Tibial artery (tissue), 4 donors: ENCODE data around the gene TNFRSF1A.

Experiments
- DNase-seq, 2 donors: peaks; one replicate each; pipeline ENCODE4 v3.0.0-alpha.2; 2019
- H3K27ac ChIP-seq, 2 donors: fragments of 200-600 bp; sonication (generic) in 1 of 2; 1 replicate in 1 of 2; 2 replicates in 1 of 2; pipeline ENCODE4 v1.5.1; 2018 to 2019; ENCODE audit warnings: mild to moderate bottlenecking in 1 of 2
- H3K27me3 ChIP-seq, 2 donors: fragments of 200-600 bp; sonication (generic) in 1 of 2; one replicate each; pipeline versions ENCODE4 v1.5.1 to v1.6.0; 2016 to 2019
- H3K36me3 ChIP-seq, 3 donors: fragments of 200-600 bp; sonication (generic) in 2 of 3; one replicate each; pipeline ENCODE4 v1.5.1; 2016 to 2019; ENCODE audit warnings: mild to moderate bottlenecking in 2 of 3
- H3K4me1 ChIP-seq, 4 donors: fragments of 200-600 bp; sonication (generic) in 2 of 4; 1 replicate in 3 of 4; 2 replicates in 1 of 4; pipeline ENCODE4 v1.5.1; 2016 to 2019
- H3K4me3 ChIP-seq, 2 donors: fragments of 200-600 bp; sonication (generic) in 1 of 2; 1 replicate in 1 of 2; 2 replicates in 1 of 2; pipeline ENCODE4 v1.5.1; 2018 to 2019; ENCODE audit warnings: mild to moderate bottlenecking in 2 of 2
- H3K9me3 ChIP-seq, 3 donors: fragments of 200-600 bp; sonication (generic) in 1 of 3; one replicate each; pipeline ENCODE4 v1.5.1; 2016 to 2019
- intact Hi-C: fragments of 100-400 bp; cut with DNase I; formaldehyde crosslinking; loops from one replicate; pipeline ENCODE4 v1.15.0; 2023; ENCODE audit warnings: low total_unique reads
- TF ChIP-seq, protein P1 (sequence below), 2 experiments: fragments of 200-600 bp in 1 of 2; fragments of 450-650 bp in 1 of 2; IDR thresholded peaks; one replicate each; pipeline ENCODE4 v1.5.1; 2017 to 2019; ENCODE audit warnings: antibody characterized with exemption in 2 of 2, mild to moderate bottlenecking in 1 of 2, moderate library complexity in 1 of 2

Gene TNFRSF1A

DNA sequence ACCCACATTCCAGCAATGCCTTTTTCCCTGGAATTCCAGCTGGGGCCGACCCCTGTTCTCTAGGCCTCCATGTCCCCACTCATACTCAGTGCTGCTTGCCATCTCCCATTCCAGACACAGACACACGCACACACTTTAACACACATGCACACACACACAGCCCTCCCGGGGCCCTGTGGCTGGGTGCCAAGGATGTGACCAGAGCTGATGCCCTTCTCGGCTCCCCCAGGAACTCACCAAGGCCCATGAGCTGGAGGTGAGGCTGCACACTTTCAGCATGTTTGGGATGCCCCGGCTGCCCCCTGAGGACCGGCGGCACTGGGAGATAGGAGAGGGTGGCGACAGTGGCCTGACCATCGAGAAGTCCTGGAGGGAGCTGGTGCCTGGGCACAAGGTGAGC lies 27.1 kb downstream of the TNFRSF1A start:
- Histone ChIP-seq H3K9me3 (no peaks in the 10 kb centered on the region), H3K27me3 (peaks cover 3 to 28% of the 10 kb centered on the region in 2 donors), H3K36me3 (no peaks in the 10 kb centered on the region), H3K27ac (no peak overlapping the region), H3K4me3 (no peak overlapping the region), H3K4me1 (peaks cover 0 to 32% (median 7%) of the 10 kb centered on the region in 4 donors)
- DNase-seq, result no peak
- TF ChIP-seq, protein P1, sequence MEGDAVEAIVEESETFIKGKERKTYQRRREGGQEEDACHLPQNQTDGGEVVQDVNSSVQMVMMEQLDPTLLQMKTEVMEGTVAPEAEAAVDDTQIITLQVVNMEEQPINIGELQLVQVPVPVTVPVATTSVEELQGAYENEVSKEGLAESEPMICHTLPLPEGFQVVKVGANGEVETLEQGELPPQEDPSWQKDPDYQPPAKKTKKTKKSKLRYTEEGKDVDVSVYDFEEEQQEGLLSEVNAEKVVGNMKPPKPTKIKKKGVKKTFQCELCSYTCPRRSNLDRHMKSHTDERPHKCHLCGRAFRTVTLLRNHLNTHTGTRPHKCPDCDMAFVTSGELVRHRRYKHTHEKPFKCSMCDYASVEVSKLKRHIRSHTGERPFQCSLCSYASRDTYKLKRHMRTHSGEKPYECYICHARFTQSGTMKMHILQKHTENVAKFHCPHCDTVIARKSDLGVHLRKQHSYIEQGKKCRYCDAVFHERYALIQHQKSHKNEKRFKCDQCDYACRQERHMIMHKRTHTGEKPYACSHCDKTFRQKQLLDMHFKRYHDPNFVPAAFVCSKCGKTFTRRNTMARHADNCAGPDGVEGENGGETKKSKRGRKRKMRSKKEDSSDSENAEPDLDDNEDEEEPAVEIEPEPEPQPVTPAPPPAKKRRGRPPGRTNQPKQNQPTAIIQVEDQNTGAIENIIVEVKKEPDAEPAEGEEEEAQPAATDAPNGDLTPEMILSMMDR (IDR thresholded peaks at IDR 0.05), result no peak
- intact Hi-C loops, result no loop called here

DNA sequence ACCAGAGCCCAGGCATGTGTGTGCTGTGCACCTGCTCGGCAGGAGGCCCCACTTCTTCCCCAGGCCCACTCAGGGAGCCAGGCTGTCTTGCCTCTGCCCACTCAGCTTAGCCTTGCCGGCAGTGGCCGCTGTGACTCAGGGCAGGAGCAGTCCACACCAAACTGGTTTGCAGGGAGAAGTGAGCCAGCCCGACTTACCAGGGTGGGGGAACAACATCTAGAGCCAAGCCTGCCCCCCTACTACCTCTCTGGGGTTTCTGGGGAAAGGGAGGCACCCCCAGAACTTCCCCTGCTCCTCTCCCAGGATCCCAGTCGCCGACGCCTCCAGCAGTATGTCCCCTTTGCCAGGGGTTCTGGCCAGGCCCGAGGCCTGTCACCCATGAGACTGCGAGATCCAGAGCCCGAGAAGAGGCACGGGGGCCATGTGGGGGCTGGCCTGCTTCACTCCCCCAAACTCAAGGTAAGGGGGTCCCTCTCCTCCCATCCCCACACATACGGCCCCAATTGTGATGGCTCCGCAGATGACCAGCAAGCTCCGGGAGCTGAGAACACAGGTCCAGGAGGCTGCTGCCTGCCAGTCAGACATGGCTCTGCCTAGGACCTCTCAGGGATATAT lies 28.4 kb downstream of the TNFRSF1A start:
- no peak overlapping the region for H3K27ac ChIP-seq
- DNase-seq, result no peak
- intact Hi-C loops, result no loop called here

DNA sequence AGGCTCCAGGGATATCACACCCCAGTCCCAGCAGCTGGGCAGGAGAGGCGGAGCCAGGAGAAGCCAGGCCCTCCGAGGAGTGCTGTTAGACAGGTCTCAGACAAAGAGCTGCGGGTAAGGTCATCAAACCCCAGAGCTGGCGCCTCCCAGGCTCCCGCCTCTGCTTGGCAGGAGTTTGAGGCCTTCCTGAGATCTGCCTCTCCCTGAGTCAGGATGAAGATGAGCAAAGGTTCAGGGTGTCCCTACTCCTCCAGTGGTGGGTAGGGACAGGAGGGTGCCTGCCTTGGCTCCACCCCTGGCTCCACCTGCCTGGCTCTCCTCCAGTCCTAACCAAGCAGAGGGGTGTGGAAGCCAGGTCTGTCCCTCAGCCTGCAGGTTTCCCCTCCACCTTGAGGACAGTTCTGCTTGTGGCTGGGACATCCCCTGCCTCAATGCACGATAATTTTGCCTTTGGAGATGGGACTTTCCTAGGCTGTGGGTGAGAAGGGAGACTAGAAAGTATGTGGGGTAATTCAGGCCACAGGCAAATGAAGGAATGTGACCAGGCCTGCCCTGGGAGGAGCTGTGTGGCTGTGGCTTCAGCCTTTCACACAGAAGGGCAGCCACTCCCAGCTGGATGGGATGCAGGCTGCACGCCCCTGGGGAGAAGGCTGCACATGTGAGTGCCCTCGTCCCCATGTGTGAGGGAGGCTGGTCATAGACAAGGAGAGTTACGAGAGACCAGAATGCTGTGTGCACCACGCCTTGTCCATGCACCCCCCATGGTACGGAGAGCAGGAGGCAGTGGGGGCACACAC lies 29.1 kb downstream of the TNFRSF1A start:
- Histone ChIP-seq H3K36me3 (no peaks in the 10 kb centered on the region), H3K4me3 (no peak overlapping the region), H3K4me1 (peaks cover 0 to 32% (median 7%) of the 10 kb centered on the region in 4 donors), H3K27ac (no peak overlapping the region), H3K9me3 (no peaks in the 10 kb centered on the region), H3K27me3 (peaks cover 3 to 34% of the 10 kb centered on the region in 2 donors)
- intact Hi-C loops, result no loop called here
- no peak for DNase-seq
- TF ChIP-seq, protein P1 (IDR thresholded peaks at IDR 0.05), result no peak

More for the DNA sequence above, 28.4 kb downstream of the TNFRSF1A start:
- TF ChIP-seq, protein P1 (IDR thresholded peaks at IDR 0.05), result no peak
- Histone ChIP-seq H3K4me3 (no peak overlapping the region), H3K4me1 (peaks cover 0 to 32% (median 7%) of the 10 kb centered on the region in 4 donors), H3K36me3 (no peaks in the 10 kb centered on the region), H3K27me3 (peaks cover 3 to 29% of the 10 kb centered on the region in 2 donors), H3K9me3 (no peaks in the 10 kb centered on the region)

DNA sequence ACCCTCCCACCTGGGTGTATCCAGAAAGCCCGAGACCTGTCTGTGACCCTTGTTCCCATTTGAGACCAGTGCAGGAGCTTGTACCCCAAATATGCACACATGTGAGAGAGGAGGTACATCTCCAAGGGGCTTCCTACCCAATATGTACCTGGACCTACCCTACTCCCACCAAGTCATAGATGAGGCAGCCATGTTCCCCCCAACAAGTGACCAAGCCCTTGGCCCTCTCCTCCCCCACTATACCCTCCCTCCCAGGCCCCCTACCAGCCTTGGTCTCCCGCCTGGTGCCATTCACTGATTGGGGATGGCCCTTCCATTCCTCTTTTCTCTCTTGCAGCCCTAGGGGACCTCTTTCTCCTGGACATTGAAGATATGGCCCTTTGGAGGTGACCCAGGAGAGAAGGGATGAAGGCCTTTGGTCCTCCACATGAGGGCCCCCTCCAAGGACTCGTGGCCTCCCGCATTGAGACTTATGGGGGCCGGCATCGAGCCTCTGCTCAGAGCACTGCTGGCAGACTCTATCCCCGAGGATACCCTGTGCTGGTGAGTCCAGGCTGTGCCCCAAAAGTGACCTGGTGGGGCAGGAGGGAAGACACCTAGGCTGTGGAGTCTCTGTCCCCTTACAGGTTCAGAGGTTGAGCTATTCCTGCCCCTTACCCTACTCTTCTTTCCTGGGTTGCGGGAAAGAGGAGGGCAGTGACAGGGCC lies 29.9 kb downstream of the TNFRSF1A start:
- no peak for DNase-seq
- H3K4me3 ChIP-seq, result no peak overlapping the region
- H3K27me3 ChIP-seq, result peaks cover 3 to 34% of the 10 kb centered on the region in 2 donors
- H3K27ac ChIP-seq, result no peak overlapping the region
- peaks cover 0 to 32% (median 7%) of the 10 kb centered on the region in 4 donors for H3K4me1 ChIP-seq
- intact Hi-C loops, result no loop called here
- no peaks in the 10 kb centered on the region for H3K36me3 ChIP-seq
- no peaks in the 10 kb centered on the region for H3K9me3 ChIP-seq
- TF ChIP-seq, protein P1 (IDR thresholded peaks at IDR 0.05), result no peak

- Histone ChIP-seq H3K36me3 (no peaks in the 10 kb centered on the region), H3K4me1 (peaks cover 0 to 32% (median 7%) of the 10 kb centered on the region in 4 donors), H3K27me3 (peaks cover 3 to 34% of the 10 kb centered on the region in 2 donors), H3K9me3 (no peaks in the 10 kb centered on the region), H3K4me3 (peak overlapping the region; percentile 8 to 40), H3K27ac (no peak overlapping the region)
- DNase-seq, result no peak
- TF ChIP-seq, protein P1 (IDR thresholded peaks at IDR 0.05), result no peak
- intact Hi-C loops, result no loop called here
These were observed 30.9 kb downstream of the TNFRSF1A start for GRCh38 chr12:6310771-6311610.
